Right lobe of liver (tissue), 4 donors: ENCODE results near the gene FTO.

Experiments used
- CTCF ChIP-seq, 4 donors: fragments of 200-600 bp in 3 of 4; fragments of 450-650 bp in 1 of 4; IDR thresholded peaks; one replicate each; pipeline versions ENCODE4 v1.5.1 to v1.8.0; 2016 to 2022; ENCODE audit warnings: antibody characterized with exemption in 4 of 4, mild to moderate bottlenecking in 2 of 4
- POLR2A ChIP-seq: fragments of 450-650 bp; IDR thresholded peaks from one replicate; pipeline ENCODE4 v1.6.1; 2017; ENCODE audit warnings: antibody characterized with exemption, mild to moderate bottlenecking
- donor health status: DM: no; HTN: no; CAD: no.
- donor health status: DM: no; HTN: no; CAD: no.
- donor health status: DM: no; HTN: yes; CAD: no.

- TF ChIP-seq CTCF (IDR thresholded peaks at IDR 0.05), result no peak
- TF ChIP-seq POLR2A, result no peak
These were observed 323.6 kb downstream of the FTO start for GRCh38 chr16:54027558-54027957.
